ENCODE measurements around the gene GTPBP10. TPM values are rescaled to one million over a fixed set of nuclear protein-coding genes. Genes with fewer than 3 reads are reported as not detected.

Gene GTPBP10
- total and polyA plus RNA-seq, 2 donors (not counting 1 experiment from before 2014, with no cell fraction given): 17.7 to 36.2 TPM

DNA sequence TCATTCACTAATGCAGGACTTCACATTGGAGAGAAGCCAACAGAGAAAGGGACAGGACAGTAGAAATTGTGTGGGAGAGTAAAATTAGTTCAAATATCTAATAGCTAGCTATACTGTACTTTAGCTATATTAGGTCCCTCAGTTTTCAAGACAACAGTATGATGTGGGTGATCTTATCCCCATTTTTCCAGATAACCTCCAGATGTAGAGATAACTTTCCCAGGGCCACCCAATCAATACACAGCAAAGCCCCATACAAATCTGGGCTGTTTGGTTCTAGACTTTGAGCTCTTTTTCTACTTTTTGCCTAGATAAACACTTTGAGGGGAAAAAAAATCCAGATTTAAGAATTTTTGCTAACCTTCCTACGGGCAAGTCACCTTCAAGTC is 56.3 kb downstream of the GTPBP10 start:
- H3K4me1 Mint-ChIP-seq: peaks cover 20% of the 10 kb centered on the region
- H3K27me3 ChIP-seq (replicated peaks in 1 of 4; ENCODE audit: control extremely low read depth in 1 of 4, control insufficient read depth in 3 of 4, insufficient read depth in 4 of 4, low read length in 3 of 4): no peaks in the 10 kb centered on the region
- no peak overlapping the region for H3K27ac ChIP-seq (ENCODE audit: low read length in 2 of 2)
- intact Hi-C loops (cut with micrococcal nuclease): loop anchor here (1.0 to 10.0 kb wide), 6 partner anchors 56 to 1538 kb away; partner anchors contain the start of genes AKAP9, CFAP69, GTPBP10 and MTERF1
- TF ChIP-seq CTCF (IDR thresholded peaks at IDR 0.05): no peak
- no peak for TF ChIP-seq EZH2 (IDR thresholded peaks at IDR 0.05; ENCODE audit: borderline replicate concordance, insufficient read depth, low read depth, low read length, poor library complexity, severe bottlenecking)
- H3K9me3 ChIP-seq (ENCODE audit: control extremely low read depth in 1 of 3, control insufficient read depth in 2 of 3, insufficient read depth in 1 of 3, low read length in 2 of 3): peaks cover 2 to 4% (median 3%) of the 10 kb centered on the region in 3 donors
- H3K27ac Mint-ChIP-seq: peak overlapping the region; percentile 98
- H3K4me1 ChIP-seq (ENCODE audit: control insufficient read depth in 2 of 2, insufficient read depth in 2 of 2, low read length in 2 of 2): peaks cover 5% of the 10 kb centered on the region in 2 donors
- H2AFZ ChIP-seq (ENCODE audit: insufficient read depth, low read depth, low read length, poor library complexity, severe bottlenecking): peak overlapping the region; percentile 91
- peak overlapping the region; percentile 65 to 98 (median 81) for H3K4me3 ChIP-seq (ENCODE audit: control extremely low read depth in 1 of 5, extremely low read depth in 1 of 5, insufficient read depth in 1 of 5, low read depth in 2 of 5, low read length in 4 of 5)
- H3K27me3 Mint-ChIP-seq: no peaks in the 10 kb centered on the region
- peak overlapping the region; percentile 99 for H3K4me3 Mint-ChIP-seq
- H4K20me1 ChIP-seq (ENCODE audit: control insufficient read depth, insufficient read depth, low read length, poor library complexity, severe bottlenecking): no peaks in the 10 kb centered on the region
- POLR2A ChIA-PET: no interaction called here
- H3K36me3 ChIP-seq (replicated peaks in 1 of 2; ENCODE audit: control extremely low read depth in 1 of 2, control insufficient read depth in 1 of 2, extremely low read depth in 1 of 2, insufficient read depth in 2 of 2, low read length in 1 of 2): no peaks in the 10 kb centered on the region
- H3K79me2 ChIP-seq (ENCODE audit: control insufficient read depth, insufficient read depth, low read length): no peaks in the 10 kb centered on the region
- DNase-seq (no peak), ATAC-seq (ENCODE audit: low read depth) (no peak)
- H3K9ac ChIP-seq (ENCODE audit: low read length): peak overlapping the region; percentile 98
- peak overlapping the region; percentile 98 for H3K4me2 ChIP-seq (replicated peaks; ENCODE audit: low read depth, low read length, poor library complexity, severe bottlenecking)
- no CpG with 5 or more reads among the region's 1 CpG for WGBS (ENCODE audit: insufficient coverage)
- peaks cover 7% of the 10 kb centered on the region for H3K9me3 Mint-ChIP-seq (ENCODE audit: insufficient read depth)
- CTCF ChIA-PET: interaction anchor here (0.5 to 3.0 kb wide), 3 partner anchors 10 to 57 kb away, joined by 4 to 11 read pairs (median 5); partner anchors contain the start of gene GTPBP10
